H1 (cell line): ENCODE measurements around the gene MTMR1. TPM values are rescaled to one million over a fixed set of nuclear protein-coding genes. Genes with fewer than 3 reads are reported as not detected.

ENCODE experiments used
- NANOG ChIP-seq: IDR thresholded peaks from 2 replicates; pipeline ENCODE4 v1.6.1; 2011; ENCODE audit warnings: low read length, low read depth, mild to moderate bottlenecking, inconsistent platforms; ENCODE audit not compliant: insufficient read depth, poor library complexity, severe bottlenecking
- POLR2AphosphoS5 ChIP-seq: IDR thresholded peaks from 2 replicates; pipeline ENCODE4 v1.6.1; 2011; ENCODE audit warnings: low read depth, low read length
- RBBP5 ChIP-seq: IDR thresholded peaks from 2 replicates; pipeline ENCODE4 v1.7.1; 2012; ENCODE audit warnings: low read depth, mild to moderate bottlenecking, inconsistent platforms, low read length, moderate library complexity, borderline replicate concordance
- polyA plus RNA-seq, 7 experiments: library from polyadenylated mRNA; depleted of rRNA in 3 of 7; stranded (reverse) in 5 of 7; unstranded in 2 of 7; fragments of >200 nt in 5 of 7; fragments of 200-250 nt in 2 of 7; gene quantifications; 1 replicate in 5 of 7; 2 replicates in 1 of 7; 4 replicates in 1 of 7; pipeline versions ENCODE4 v1.2.1 to v1.2.3, GENCODE V29; 2011 to 2013; ENCODE audit warnings: missing spikeins in 2 of 7, mixed read lengths in 2 of 7
- total RNA-seq: library from RNA; stranded (reverse); fragmentation: NEBNext Ultra II Directional; extraction: Animal tissue kit (Norgen Biotek cat#: 25700); gene quantifications from 2 replicates; pipeline ENCODE4 v1.2.1, GENCODE V29; 2021

MTMR1 gene
- total and polyA plus RNA-seq, 2 of the 8 experiments (the other 6 are each of a cell fraction or from before 2014, with no cell fraction given) = 15.1 to 23.8 TPM

DNA sequence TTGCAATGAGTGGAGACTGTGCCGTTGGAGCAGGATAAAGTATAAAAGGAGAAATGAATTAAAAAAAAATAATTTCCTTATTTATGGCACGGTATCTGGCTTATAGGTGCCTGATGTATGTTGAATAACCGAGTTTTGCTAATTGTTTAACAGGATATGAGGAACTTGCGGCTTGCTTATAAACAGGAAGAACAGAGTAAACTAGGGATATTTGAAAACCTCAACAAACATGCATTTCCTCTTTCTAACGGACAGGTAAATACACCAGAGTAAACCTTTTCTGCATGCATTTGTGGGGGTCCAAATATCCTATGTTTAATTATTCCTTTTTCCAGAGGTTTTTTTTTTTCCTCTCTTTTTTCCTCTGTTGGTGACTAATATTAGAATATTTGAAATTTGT, 36.8 kb downstream of the MTMR1 start (continued):
- TF ChIP-seq RBBP5 = no peak
- TF ChIP-seq NANOG = no peak
- no peak for TF ChIP-seq POLR2AphosphoS5
